Myocyte (in vitro differentiated cells): ENCODE data around the gene NTN4. TPM values are rescaled to one million over a fixed set of nuclear protein-coding genes. Genes with fewer than 3 reads are reported as not detected.
"Not testable (repeated sequence)": the region's sequence is repeated elsewhere in the genome, so short reads cannot be mapped to it uniquely, and the experiment has no call there.

Experiments
- DNase-seq: peaks from one replicate; pipeline ENCODE4 v3.0.0-alpha.2; 2012; ENCODE audit warnings: low read depth
- total RNA-seq: library from RNA; depleted of rRNA; stranded (reverse); fragments of >200 nt; gene quantifications from 2 replicates; pipeline ENCODE4 v1.2.3, GENCODE V29; 2014

The NTN4 gene
- total RNA-seq, 1 donor from 2014 or later, result 33.2 TPM

DNA sequence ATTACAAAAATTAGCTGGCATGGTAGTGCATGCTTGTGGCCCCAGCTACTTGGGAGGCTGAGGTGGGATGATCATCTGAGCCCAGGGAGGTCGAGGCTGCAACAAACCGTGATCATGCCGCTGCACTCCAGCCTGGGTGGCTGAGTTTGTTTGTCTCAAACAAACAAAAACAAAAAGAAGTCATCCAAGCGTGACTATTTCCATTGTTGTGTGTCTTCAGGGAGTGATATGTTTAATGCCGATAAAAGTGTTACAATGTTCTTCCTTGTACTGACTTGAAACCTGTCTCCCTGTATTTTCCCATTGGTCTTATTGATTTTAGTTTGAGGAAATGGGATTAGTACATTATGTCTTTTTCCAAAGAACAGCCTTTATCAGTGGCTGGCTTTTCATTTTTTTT, 163.7 kb downstream of the NTN4 start:
- DNase-seq, result no peak

DNA sequence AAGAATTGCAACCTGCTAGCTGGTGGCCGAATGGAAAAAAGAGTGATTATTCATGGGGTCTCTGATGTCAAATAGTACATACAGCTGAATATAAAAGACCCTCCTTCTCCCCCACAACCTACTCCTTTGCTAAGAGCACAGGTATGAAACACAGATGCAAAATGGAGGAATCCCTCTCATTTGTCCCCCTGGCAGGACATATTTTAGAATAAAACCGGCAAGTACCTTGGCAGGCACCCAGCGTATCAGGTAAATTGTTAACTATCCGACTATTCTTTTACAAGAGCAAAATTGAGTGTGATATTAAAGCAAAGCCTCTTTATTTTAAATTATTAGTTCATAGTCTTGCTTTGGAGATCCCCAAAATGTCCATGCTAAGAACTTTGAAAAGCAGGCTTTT, 165.6 kb downstream of the NTN4 start:
- no peak for DNase-seq

DNA sequence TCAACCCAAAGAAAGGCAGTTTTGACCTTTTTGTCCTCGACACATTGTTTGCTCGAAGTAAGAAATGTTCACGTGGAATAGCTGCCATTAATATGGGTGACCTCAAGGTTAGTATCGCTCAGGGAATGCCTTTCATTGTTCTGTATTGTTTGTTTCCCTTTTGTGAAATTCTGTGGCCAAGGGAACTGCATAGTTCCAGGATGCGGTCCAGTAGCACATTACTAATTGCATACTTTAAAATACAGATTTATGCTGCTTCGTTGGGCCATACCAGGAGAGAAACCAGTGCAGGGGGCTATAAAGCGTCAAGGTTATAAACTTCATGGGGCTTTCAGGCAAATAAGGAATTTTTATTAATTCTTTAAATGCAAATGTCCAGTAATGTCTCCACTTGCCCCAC, 166.0 kb downstream of the NTN4 start:
- DNase-seq, result no peak

DNA sequence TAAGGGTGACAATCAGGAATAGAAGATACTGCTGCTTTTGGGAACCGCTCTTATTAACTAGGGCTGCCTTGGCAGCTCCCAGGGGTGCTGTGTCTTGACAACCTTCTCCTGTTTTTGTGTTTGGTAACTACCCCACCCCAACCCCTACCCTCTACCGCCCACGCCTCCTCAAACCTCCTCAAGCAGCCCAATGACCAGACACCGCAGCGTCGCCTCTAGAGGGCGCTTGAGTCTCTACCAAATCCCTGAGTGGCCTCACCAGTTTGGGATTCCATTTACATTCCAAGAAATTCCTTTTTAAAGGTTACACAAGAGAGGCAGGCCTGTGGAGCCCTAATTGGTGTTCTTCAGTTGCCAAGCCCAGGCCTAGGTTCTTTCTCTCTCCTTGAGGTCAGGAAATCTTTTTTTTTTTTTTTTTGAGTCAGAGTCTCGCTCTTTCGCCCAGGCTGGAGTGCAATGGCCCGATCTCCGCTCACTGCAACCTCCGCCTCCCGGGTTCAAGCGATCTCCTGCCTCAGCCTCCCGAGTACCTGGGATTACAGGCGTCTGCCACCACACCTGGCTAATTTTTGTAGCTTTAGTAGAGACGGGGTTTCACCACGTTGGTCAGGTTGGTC, 166.9 kb downstream of the NTN4 start:
- DNase-seq, result peak; percentile 83

DNA sequence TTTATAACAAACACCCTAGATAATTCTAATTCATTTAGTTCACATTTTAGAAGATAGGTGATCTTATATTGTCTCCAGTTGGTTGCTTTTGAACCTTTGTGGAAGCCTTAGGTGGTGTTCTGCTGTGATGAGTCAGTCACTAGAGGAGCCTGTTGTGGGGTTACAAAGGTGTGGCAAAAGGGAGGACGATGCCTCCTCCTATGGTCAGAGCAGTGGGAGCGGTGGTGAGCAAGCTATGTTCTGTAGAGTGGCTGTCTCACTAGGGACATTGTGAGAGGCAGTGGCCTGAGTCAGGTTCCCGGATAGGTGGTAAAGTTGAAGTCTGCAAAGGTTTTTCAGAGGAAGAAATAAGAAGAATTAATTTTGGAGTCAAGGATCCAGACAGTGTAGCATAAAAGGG, 167.7 kb downstream of the NTN4 start:
- no peak for DNase-seq

DNA sequence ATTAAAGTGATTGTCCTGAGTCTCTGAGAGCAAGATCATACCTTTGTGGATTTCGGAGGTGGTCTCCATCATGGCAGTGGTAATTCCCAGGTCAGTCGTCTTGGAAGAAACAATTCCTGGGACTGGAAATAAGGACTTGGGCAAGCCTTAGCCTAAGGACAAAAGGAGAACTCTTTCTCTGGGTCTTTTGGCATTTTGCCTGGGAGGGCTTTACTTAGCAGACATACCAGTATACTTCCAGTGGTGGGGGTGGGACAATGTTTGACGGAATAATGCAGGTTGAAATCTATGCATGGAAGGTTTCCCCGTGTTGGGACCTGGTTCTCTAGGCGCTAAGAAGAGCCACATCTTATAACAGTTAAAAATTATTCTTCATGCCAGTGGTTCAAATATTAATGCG, 168.8 kb downstream of the NTN4 start:
- DNase-seq, result no peak

DNA sequence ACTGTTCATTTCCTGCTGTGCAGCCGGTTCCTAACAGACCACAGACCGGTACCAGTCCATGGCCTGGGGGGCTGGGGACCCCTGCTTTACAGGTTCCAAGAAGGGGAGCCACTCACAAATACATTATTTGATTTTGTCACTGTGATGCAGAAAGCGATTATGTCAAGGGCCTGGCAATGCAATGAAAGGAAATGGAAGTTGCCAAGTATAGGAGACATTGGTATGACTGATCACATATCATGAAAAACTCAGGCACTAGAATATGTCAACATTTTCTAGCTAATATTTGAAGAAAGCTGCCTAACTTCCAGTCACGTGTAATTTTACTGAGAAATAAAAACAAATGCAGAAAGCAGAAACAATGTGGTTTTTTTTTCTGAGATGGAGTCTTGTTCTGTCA, 170.4 kb downstream of the NTN4 start:
- no peak for DNase-seq

DNA sequence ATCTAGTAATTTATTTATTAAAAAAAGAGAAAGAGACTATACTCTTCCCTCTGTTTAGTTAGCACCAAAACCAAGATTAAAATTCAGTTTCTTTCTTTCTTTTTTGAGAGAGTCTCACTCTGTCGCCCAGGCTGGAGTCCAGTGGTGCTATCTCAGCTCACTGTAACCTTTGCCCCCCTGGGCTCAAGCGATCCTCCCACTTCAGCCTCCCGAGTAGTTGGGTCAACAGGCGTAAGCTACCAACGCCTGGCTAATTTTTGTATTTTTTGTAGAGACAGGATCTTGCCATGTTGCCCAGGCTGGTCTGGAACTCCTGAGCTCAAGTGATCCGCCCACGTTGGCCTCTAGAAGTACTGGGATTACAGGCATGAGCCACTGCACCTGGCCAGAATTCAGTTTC, 174.1 kb downstream of the NTN4 start:
- DNase-seq, result not testable (repeated sequence)

DNA sequence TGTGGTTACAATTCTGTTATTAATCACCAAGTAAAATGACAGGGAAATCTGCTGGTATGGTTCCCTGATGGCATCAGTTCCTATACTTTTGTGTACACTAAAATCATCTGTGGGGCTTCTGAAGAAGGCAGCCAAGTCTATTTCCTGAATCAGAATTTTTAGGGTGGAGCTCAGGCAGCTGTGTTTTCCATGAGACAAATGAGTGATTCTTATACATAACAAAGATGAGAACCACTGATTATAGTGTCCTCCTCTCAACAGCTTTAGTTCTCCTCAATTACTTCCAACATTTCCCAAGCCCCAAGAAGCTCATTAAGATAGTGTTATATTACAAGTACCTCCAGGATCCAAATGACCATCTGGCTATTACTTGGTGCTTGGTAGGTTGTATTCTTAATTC, 174.8 kb downstream of the NTN4 start:
- peak; percentile 42 for DNase-seq

DNA sequence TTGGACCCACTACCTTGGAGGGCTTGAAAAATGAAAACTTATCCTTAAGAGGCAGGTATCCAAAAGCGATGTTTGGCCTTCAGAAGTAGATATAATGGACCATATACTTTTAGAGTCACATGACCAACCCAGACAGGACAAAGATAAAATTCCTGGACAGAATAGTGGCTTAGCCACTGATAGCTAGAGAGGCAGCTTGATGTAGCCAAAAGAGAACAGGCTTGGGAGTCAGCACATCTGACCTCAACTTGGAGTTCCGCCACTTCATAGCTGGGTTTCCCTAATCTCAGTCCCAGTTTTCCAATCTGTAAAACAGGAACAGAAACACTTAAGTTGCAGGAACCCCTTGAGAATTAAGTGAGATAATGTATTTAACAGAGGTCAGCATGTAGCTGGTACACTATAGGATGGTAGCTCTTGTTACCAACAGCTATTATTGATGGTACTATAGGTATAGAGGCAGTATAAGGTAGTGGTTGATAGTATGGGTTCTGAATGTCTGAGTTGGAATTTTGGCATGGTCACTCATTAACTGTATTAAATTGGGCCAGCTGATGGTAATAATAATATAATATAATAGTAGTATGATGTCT, 176.1 kb downstream of the NTN4 start:
- no peak for DNase-seq

DNA sequence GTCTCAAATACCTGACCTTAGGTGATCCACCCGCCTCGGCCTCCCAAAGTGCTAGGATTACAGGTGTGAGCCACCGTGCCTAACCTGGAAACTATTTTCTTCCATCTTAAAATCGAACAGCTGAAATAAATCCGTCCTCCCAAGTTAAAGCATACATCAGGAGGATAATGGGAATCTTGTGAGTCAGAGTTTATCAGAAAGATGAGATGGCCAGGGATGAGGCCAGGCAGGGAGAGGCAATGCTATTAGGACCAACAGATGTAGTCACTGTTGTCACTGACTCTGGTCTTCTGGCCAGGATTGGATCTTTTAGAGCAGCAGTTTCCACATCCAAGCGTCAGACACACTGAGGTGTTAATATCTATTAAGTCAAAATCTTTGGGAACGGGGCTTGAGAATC, 177.5 kb downstream of the NTN4 start:
- no peak for DNase-seq

DNA sequence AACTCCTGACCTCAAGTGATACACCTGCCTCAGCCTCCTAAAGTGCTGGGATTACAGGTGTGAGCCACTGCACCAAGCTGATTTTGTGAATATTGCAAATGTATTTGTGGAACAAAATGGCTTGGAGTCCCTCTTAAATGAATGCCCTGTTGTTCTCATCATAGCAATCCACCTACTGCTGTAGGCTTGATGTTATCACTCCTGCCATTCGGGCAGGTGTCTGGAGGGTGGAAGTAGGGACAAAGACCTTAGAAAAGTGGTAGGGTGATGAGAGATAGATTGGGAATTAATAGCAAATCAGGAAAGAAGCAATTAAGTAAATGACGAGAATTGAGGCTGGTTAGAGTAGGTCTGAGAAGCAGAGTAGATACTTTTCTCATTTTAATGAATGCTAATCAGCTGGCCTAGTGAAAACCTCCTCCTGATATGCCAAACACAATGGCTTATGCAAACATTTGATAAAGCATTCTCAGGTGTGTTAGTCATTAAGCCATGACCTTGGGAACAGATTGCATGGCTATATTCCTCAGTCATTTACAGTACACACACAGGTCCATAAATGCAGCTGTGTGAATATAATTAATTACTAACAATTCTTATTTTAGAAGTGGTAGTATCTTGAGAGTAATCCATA, 178.8 kb downstream of the NTN4 start:
- DNase-seq, result no peak

DNA sequence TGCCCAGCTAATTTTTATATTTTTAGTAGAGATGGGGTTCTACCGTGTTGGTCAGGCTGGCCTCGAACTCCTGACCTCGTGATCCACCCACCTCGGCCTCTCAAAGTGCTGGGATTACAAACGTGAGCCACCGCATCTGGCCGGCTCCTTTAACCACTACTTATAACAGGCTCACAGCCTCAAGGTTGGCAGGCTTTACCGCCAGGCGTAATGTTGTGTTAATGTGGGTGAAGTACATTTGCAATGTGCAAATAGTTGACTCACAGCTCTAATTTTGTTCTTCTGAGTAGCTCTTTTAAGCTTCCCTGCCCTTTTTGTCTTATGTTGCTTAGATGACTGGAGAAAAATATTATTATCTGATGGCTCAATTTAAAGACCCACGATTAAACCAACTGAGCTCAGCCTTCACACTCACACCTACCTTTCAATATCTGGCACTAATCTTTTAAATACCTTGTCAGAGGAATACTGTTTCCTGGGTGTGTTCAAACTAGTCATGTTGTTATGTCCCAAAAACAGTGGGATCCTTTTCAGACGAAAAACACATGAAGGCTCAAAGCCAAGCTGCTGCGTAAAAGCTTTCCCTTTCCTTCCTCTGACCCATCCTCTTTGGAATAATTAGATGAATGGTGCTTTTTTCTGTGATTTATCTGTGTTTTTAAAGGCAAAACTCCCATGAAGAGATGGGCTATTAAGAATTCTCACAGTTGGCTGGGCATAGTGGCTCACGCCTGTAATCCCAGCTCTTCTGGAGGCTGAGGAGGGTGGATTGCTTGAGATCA, 182.1 kb downstream of the NTN4 start:
- DNase-seq, result peak; percentile 91

Other genes starting within 250 kb of the NTN4 start
- 0.05 TPM in 1 of 2 replicates, not detected in the other for gene USP44, start 239.3 kb downstream of the NTN4 start, total RNA-seq
- 7.5 and 9.4 TPM in 2 replicates for gene SNRPF, start 68.2 kb upstream of the NTN4 start, total RNA-seq
- 0.08 TPM in 1 of 2 replicates, not detected in the other for gene CCDC38, start 151.8 kb upstream of the NTN4 start, total RNA-seq
- gene AMDHD1, start 152.6 kb upstream of the NTN4 start, total RNA-seq, result 0.16 TPM in 1 of 2 replicates, not detected in the other
- not detected in 2 replicates for gene HAL, start 205.6 kb upstream of the NTN4 start, total RNA-seq
- 55.9 and 70.6 TPM in 2 replicates for gene LTA4H, start 244.8 kb upstream of the NTN4 start, total RNA-seq